SK-N-SH (cell line): Measurements from ENCODE around the gene MLLT10. TPM values are rescaled to one million over a fixed set of nuclear protein-coding genes. Genes with fewer than 3 reads are reported as not detected.

Experiments
- CTCF ChIA-PET: fragments of 300-600, 350-600 bp; formaldehyde crosslinking; extraction: SDS; loops from one replicate; lab custom pipeline; 2021; lab: Yijun Ruan, JAX
- POLR2A ChIA-PET: fragments of 350-600 bp; sonication (Branson Sonifier 250); formaldehyde crosslinking; extraction: SDS; loops from one replicate; lab custom pipeline; 2020; ENCODE audit warnings: antibody characterized with exemption, inconsistent platforms; lab: Yijun Ruan, JAX
- DNase-seq: peaks from one replicate; pipeline ENCODE4 v3.0.0; 2012
- H2AFZ ChIP-seq: fragments of 200-600 bp; sonication (generic); 2 replicates; pipeline ENCODE4 v1.8.1; 2016; ENCODE audit warnings: antibody characterized with exemption, mild to moderate bottlenecking, low read depth
- H3F3A ChIP-seq: fragments of 200-600 bp; sonication (generic); replicated peaks from 2 replicates; pipeline ENCODE3; 2016; ENCODE audit warnings: antibody characterized with exemption, mild to moderate bottlenecking; ENCODE audit not compliant: insufficient read depth
- H3K27ac ChIP-seq, 2 experiments: fragments of 200-500 bp in 1 of 2; fragments of 200-600 bp in 1 of 2; sonication (Bioruptor generic) in 1 of 2; sonication (generic), shearing (Covaris generic) in 1 of 2; 2 replicates each; pipeline versions ENCODE4 v1.5.1 to v1.6.1; 2014 to 2016; ENCODE audit warnings: low read depth in 2 of 2, inconsistent platforms in 1 of 2, low read length in 1 of 2, mild to moderate bottlenecking in 1 of 2, mixed read lengths in 1 of 2
- H3K27me3 ChIP-seq: fragments of 200-600 bp; sonication (generic), shearing (Covaris generic); 2 replicates; pipeline ENCODE4 v1.6.1; 2016; ENCODE audit warnings: mixed run types; ENCODE audit not compliant: insufficient read depth
- H3K36me3 ChIP-seq, 2 experiments: fragments of 200-500 bp in 1 of 2; fragments of 200-600 bp in 1 of 2; sonication (Bioruptor generic) in 1 of 2; sonication (generic) in 1 of 2; replicated peaks in 1 of 2; 2 replicates each; pipeline versions ENCODE3 to v1.5.1; 2014 to 2016; ENCODE audit warnings: low read length in 1 of 2, mild to moderate bottlenecking in 1 of 2; ENCODE audit not compliant: insufficient read depth in 2 of 2, control insufficient read depth in 1 of 2
- H3K4me1 ChIP-seq, 2 experiments: fragments of 200-500 bp in 1 of 2; fragments of 200-600 bp in 1 of 2; sonication (Bioruptor generic) in 1 of 2; sonication (generic), shearing (Covaris generic) in 1 of 2; 2 replicates each; pipeline versions ENCODE4 v1.5.1 to v1.6.1; 2014 to 2016; ENCODE audit warnings: low read depth in 1 of 2, low read length in 1 of 2, mixed run types in 1 of 2; ENCODE audit not compliant: insufficient read depth in 2 of 2, control insufficient read depth in 1 of 2
- H3K4me2 ChIP-seq: fragments of 200-600 bp; sonication (generic), shearing (Covaris generic); 2 replicates; pipeline ENCODE4 v1.6.1; 2017; ENCODE audit warnings: mixed run types
- H3K4me3 ChIP-seq, 2 experiments: fragments of 200-500 bp in 1 of 2; fragments of 200-600 bp in 1 of 2; sonication (Bioruptor generic) in 1 of 2; sonication (generic), shearing (Covaris generic) in 1 of 2; 2 replicates each; pipeline versions ENCODE4 v1.5.1 to v1.8.1; 2014 to 2016; ENCODE audit warnings: low read depth in 2 of 2, inconsistent platforms in 1 of 2, low read length in 1 of 2, mild to moderate bottlenecking in 1 of 2, mixed read lengths in 1 of 2, moderate library complexity in 1 of 2
- H3K79me2 ChIP-seq: fragments of 200-600 bp; sonication (generic); 2 replicates; pipeline ENCODE4 v1.8.1; 2017; ENCODE audit warnings: mild to moderate bottlenecking; ENCODE audit not compliant: insufficient read depth
- H3K9ac ChIP-seq: fragments of 200-600 bp; sonication (generic); 2 replicates; pipeline ENCODE4 v1.6.1; 2017; ENCODE audit warnings: mixed run types
- H3K9me2 ChIP-seq: fragments of 200-600 bp; sonication (generic); 2 replicates; pipeline ENCODE4 v1.6.1; 2017; ENCODE audit warnings: mixed run types
- H3K9me3 ChIP-seq: fragments of 200-600 bp; sonication (generic); 2 replicates; pipeline ENCODE4 v1.6.1; 2017; ENCODE audit warnings: mixed run types, mild to moderate bottlenecking, moderate library complexity
- H4K20me1 ChIP-seq: fragments of 200-600 bp; sonication (generic); 2 replicates; pipeline ENCODE4 v1.6.1; 2017; ENCODE audit warnings: mild to moderate bottlenecking, mixed run types; ENCODE audit not compliant: insufficient read depth
- CHD2 ChIP-seq: fragments of 150-350 bp; IDR thresholded peaks from 2 replicates; pipeline ENCODE4 v1.6.1; 2018; ENCODE audit warnings: low read length; ENCODE audit not compliant: partially characterized antibody
- FOSL2 ChIP-seq: IDR thresholded peaks from 2 replicates; pipeline ENCODE4 v1.4.0; 2012; ENCODE audit warnings: low read depth, mild to moderate bottlenecking, moderate library complexity, borderline replicate concordance
- FOXJ3 ChIP-seq: sonication (generic); formaldehyde crosslinking; IDR thresholded peaks from 2 replicates; pipeline ENCODE4 v1.5.1; 2020; ENCODE audit warnings: mild to moderate bottlenecking, missing genetic modification reagents
- IRF3 ChIP-seq: fragments of 150-350 bp; IDR thresholded peaks from 2 replicates; pipeline ENCODE4 v1.6.1; 2016; ENCODE audit warnings: mild to moderate bottlenecking, low read depth, low read length
- JUND ChIP-seq: IDR thresholded peaks from 2 replicates; pipeline ENCODE4 v1.4.0; 2012
- NRF1 ChIP-seq: IDR thresholded peaks from 2 replicates; pipeline ENCODE4 v1.6.1; 2012; ENCODE audit warnings: low read depth, mild to moderate bottlenecking, low read length
- SIN3A ChIP-seq: IDR thresholded peaks from 2 replicates; pipeline ENCODE4 v1.6.1; 2012; ENCODE audit warnings: low read depth, mild to moderate bottlenecking, low read length, moderate library complexity, borderline replicate concordance
- TAF1 ChIP-seq: IDR thresholded peaks from 2 replicates; pipeline ENCODE4 v1.6.1; 2012; ENCODE audit warnings: low read depth, mild to moderate bottlenecking, low read length, moderate library complexity, borderline replicate concordance
- WGBS: methylation state at CpG from one replicate; pipeline ENCODE4 v1.1.6; 2017; ENCODE audit warnings: low lambda C conversion rate; 5-methylcytosine and 5-hydroxymethylcytosine counted together
- polyA plus RNA-seq, 3 experiments: library from polyadenylated mRNA; depleted of rRNA; stranded (reverse); fragments of >200 nt; gene quantifications; 2 replicates each; pipeline ENCODE4 v1.2.3, GENCODE V29; 2012
- TF ChIP-seq, protein P1 (sequence below): fragments of 200-600 bp; sonication (generic); IDR thresholded peaks from 2 replicates; pipeline ENCODE4 v1.6.1; 2017; ENCODE audit warnings: antibody characterized with exemption, mild to moderate bottlenecking, moderate library complexity

The MLLT10 gene
- polyA plus RNA-seq, 1 of the 3 experiments (the other 2 are of a cell fraction) = 26.0 TPM

DNA sequence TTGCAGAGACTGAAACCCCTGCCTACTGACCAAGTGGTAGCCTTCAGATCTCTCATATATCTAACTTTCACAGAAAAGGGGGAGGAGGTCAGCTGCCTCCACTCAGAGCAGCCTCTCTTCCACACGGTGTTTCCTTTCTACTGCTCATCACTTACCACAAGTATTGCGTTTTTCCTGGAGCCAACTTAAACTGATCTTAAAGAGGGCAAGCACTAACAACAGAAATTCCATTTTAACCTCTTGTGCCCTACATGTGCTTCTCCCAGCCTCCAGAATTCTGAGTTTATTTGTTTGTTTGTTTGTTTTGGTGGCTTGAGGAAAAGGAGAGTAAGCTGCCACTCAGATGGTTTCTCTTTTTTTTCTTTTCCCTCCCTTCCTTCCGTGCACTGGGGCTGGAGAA is 27.7 kb upstream of the MLLT10 start:
- no peak overlapping the region for H3K4me2 ChIP-seq
- H3K27me3 ChIP-seq = no peaks in the 10 kb centered on the region
- WGBS = 65% methylated on average over 3 of the region's 3 CpGs
- no peaks in the 10 kb centered on the region for H3K36me3 ChIP-seq
- H2AFZ ChIP-seq = no peak overlapping the region
- no peaks in the 10 kb centered on the region for H3F3A ChIP-seq
- no peak for DNase-seq
- POLR2A ChIA-PET = interaction anchor here (0.8 to 1.2 kb wide), 2 partner anchors 8 to 10 kb away, joined by 3 to 5 read pairs; no protein-coding TSS in a partner anchor
- H3K79me2 ChIP-seq = no peaks in the 10 kb centered on the region
- H3K9me2 ChIP-seq = no peaks in the 10 kb centered on the region
- no peaks in the 10 kb centered on the region for H3K9me3 ChIP-seq
- no peak overlapping the region for H3K27ac ChIP-seq
- H4K20me1 ChIP-seq = no peaks in the 10 kb centered on the region
- H3K4me1 ChIP-seq = peaks cover 0 to 3% of the 10 kb centered on the region in 2 experiments; a peak in 2 of 4 replicates
- no peak overlapping the region for H3K4me3 ChIP-seq
- CTCF ChIA-PET = interaction anchor here (1.4 to 3.9 kb wide), 3 partner anchors 10 to 226 kb away, joined by 3 to 26 read pairs (median 5); no protein-coding TSS in a partner anchor
- TF ChIP-seq NRF1 = no peak
- TF ChIP-seq IRF3 = no peak
- TF ChIP-seq, protein P1, sequence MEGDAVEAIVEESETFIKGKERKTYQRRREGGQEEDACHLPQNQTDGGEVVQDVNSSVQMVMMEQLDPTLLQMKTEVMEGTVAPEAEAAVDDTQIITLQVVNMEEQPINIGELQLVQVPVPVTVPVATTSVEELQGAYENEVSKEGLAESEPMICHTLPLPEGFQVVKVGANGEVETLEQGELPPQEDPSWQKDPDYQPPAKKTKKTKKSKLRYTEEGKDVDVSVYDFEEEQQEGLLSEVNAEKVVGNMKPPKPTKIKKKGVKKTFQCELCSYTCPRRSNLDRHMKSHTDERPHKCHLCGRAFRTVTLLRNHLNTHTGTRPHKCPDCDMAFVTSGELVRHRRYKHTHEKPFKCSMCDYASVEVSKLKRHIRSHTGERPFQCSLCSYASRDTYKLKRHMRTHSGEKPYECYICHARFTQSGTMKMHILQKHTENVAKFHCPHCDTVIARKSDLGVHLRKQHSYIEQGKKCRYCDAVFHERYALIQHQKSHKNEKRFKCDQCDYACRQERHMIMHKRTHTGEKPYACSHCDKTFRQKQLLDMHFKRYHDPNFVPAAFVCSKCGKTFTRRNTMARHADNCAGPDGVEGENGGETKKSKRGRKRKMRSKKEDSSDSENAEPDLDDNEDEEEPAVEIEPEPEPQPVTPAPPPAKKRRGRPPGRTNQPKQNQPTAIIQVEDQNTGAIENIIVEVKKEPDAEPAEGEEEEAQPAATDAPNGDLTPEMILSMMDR = no peak
- no peak for TF ChIP-seq TAF1
- TF ChIP-seq SIN3A = no peak
- TF ChIP-seq JUND = no peak
- no peak for TF ChIP-seq FOSL2
- no peak overlapping the region for H3K9ac ChIP-seq

GRCh38 chr10:21507150-21507549 is 26.9 kb upstream of the MLLT10 start:
- 93% methylated on average over 19 of the region's 21 CpGs for WGBS
- no peaks in the 10 kb centered on the region for H3K79me2 ChIP-seq

More at GRCh38 chr10:21507150-21507549, 26.9 kb upstream of the MLLT10 start:
- no peak overlapping the region for H3K27ac ChIP-seq
- DNase-seq = no peak
- no peak overlapping the region for H3K4me3 ChIP-seq
- no peaks in the 10 kb centered on the region for H3F3A ChIP-seq
- H3K27me3 ChIP-seq = no peaks in the 10 kb centered on the region
- no peak overlapping the region for H2AFZ ChIP-seq
- no peaks in the 10 kb centered on the region for H4K20me1 ChIP-seq
- H3K9ac ChIP-seq = no peak overlapping the region
- ChIA-PET CTCF (interaction anchor here (1.0 to 3.9 kb wide), 4 partner anchors 10 to 228 kb away, joined by 3 to 26 read pairs (median 4); no protein-coding TSS in a partner anchor), POLR2A (interaction anchor here (1.7 kb wide), 1 partner anchor 10 kb away, joined by 5 read pairs; no protein-coding TSS in a partner anchor)
- H3K9me3 ChIP-seq = no peaks in the 10 kb centered on the region
- no peaks in the 10 kb centered on the region for H3K9me2 ChIP-seq
- peaks cover 0 to 3% of the 10 kb centered on the region in 2 experiments; a peak in 2 of 4 replicates for H3K4me1 ChIP-seq
- no peak for TF ChIP-seq FOXJ3 (CRISPR knock-in tag)
- no peak for TF ChIP-seq CHD2
- H3K36me3 ChIP-seq = no peaks in the 10 kb centered on the region
- H3K4me2 ChIP-seq = no peak overlapping the region
